LHCN-M2 (cell line): ENCODE measurements around the gene FAM118A. TPM values are rescaled to one million over a fixed set of nuclear protein-coding genes. Genes with fewer than 3 reads are reported as not detected.
"Not testable (repeated sequence)": the region's sequence is repeated elsewhere in the genome, so short reads cannot be mapped to it uniquely, and the experiment has no call there.

Experiments used
- DNase-seq: peaks from one replicate; pipeline ENCODE4 v3.0.0-alpha.2; 2012; ENCODE audit warnings: low read depth
- total RNA-seq: library from RNA; depleted of rRNA; stranded (reverse); fragments of >200 nt; gene quantifications from 2 replicates; pipeline ENCODE4 v1.2.3, GENCODE V29; 2014

FAM118A gene
- total RNA-seq, 1 experiment from 2014 or later, result 9.6 TPM

DNA sequence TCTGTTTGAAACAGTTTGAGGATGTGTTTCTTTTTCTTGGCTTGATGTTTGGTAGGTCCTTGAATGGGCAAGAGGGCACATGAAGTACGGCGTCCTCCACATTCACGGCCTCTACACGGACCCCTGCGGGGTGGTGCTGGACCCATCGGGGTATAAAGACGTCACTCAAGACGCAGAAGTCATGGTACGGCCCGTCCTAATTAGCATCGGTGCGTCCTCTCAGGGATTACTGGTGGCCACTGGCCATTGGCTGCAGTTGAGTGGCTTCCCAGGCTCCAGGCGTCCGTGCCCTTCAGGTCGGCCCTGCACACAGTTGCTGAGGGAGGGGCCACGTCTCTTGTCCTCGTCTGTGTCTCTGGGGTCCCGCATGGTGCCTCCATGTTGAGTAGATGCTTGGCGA, 20.8 kb downstream of the FAM118A start:
- DNase-seq, result no peak

DNA sequence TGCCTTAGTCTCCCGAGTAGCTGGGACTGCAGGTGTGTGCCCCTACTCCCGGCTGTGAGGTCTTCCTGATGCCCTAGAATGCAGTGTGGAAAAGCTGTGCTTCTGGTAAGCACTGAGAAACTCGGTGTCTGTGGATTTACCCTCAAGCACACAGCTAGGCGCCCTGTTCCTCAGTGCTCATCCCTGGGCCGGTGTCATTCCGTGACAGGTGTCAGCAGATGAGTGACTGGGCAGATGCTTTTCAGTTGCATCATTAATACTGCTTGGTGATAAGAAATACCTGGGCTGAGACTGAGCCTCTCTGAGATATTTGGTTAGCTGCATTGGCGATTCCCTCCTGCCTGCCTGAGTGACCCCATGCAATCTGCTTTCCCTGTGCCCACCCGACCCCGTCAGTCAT, 21.8 kb downstream of the FAM118A start:
- DNase-seq, result no peak

DNA sequence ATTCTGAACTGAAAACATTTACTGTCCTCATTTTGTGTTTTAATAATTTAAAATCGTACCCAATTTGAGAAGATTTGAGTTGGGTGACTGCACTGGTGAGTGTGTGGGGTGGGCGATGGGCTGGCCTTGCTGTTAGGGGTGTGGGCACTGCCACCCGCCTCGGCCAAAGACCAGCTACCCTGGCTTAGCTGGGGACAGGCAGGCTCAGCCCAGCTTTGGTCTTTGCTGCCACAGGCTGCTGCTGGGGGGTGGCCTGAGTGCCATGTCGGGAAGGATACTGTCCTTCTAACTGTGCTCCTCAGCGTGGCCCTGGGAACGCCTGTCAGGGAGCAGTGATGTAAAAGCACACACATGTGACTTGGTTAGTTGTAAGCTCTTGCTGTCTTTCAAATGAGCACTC, 22.3 kb downstream of the FAM118A start:
- no peak for DNase-seq

DNA sequence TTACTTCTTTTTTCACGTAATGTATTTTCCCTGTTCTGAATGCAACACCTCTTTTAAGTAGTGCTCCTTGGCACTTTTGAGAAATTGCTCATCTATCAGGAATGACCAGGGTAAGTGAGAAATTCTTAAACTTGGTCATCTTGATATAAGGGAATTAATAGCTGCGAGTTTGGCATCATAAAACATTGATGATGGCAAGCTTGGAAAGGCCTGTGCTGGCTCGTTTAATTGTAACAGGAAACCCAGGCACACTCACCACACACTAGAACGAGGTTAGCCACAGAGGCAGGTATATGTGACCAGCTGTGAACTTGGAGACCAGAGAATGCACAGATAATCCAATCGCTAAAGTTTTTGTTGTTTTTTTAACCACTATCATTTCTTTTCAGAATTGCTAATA, 24.3 kb downstream of the FAM118A start:
- no peak for DNase-seq

DNA sequence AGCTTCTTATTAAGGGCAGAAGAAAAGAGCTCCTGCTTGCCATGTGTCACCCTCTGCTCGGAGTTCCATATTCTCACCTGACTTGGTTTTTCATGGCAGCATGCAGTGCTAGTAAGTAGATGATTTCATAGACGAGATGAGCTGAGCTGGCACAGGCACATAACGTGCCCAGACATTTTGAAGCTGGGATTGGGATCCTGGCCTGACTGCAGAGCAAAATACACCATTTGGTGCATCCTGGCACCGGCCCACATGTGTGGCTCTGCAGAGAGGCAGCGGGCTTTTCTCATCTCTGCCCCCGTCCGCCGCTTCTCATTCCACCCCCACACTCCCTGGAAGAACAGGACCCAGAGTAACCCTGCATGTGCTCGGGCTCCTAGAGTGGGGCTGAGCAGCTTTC, 24.8 kb downstream of the FAM118A start:
- no peak for DNase-seq

DNA sequence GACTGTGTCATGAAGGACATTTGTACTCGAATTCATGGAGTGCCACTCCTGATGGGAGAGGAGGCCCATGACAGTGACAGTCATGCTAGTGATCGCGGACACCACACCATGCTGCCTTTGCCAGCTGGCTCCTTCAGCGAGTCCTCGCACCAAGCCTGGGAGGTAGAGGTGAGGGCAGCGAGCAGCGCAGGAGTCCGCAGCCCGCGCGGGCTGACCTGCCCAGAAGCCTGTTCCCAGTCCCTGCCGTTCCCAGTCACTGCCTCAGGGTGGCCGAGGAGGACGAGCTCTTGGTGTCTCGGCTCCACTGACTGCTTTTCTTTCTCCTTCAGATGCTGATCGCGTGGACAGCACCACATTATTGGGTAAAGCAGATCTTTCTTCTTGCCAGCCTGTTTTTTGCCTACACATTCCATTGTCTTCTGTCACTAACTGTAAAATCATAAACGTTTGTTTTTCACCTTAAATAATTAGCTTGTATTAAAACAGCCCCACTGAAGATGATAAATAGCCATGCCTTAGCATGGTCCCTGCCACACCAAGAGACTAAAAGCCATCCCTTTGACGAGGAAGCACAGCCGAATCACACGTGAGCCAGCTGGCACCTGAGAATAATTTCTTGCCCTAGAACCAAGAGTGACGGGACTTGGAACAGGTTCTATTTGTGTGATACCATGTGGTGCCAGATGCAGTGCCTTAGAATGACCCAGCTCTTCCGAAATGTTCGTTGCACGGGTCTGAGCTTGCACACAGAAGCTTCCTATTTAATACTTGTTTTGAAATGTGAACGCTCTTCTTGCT, 25.5 kb downstream of the FAM118A start:
- DNase-seq, result no peak

DNA sequence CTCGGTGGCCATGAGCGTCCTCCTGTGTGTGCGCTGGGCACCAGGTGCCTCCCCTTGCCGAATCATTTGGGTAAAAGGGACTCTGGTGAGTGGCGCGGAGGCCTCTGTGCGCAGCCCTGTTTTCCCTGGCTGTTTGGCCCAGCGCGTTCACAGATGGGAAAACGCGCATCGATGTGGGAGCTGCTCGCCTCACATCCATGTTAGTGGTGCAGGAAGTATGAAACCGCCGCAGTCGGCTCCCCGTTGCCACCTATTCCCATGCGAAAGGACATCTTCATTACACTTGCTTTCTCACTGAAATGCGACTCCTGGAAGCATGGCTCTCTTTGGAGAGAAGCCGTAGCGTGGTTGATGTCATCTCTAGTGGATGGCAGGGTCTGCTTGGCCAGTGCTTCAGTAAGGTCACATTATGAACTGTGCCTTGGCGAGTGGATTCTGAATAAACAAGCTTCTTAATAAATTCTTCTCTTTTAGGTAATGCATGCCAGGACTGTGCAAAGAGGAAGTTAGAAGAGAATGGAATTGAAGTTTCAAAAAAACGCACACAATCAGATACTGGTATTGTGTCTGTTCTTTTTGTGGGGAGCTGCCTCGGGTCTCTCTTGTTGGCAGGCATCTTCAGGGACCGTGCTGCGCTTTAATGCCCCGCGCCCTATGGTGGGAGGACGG, 26.3 kb downstream of the FAM118A start:
- no peak for DNase-seq

DNA sequence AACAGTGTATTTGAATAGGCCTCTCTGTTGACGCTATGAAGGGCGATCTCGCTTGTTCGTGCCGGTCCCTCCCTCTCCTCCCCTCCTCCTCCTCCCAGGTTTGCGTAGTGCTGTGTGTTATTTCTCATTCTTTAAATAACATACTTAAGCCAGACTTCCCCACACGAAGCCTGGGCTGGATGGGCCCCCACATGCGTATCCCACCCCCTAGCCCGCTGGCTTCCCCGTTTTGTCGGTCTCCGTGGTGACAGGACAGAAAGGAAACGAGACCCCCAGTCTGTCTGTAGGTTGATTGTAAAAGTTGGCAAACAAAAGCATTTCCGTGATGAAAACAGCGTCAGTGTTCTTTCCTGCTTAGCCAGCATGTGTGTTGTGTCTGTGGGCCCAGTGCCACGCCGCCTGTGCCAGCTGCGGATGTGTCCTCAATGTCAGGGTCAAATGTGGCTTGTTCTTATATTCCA, 27.3 kb downstream of the FAM118A start:
- no peak for DNase-seq

DNA sequence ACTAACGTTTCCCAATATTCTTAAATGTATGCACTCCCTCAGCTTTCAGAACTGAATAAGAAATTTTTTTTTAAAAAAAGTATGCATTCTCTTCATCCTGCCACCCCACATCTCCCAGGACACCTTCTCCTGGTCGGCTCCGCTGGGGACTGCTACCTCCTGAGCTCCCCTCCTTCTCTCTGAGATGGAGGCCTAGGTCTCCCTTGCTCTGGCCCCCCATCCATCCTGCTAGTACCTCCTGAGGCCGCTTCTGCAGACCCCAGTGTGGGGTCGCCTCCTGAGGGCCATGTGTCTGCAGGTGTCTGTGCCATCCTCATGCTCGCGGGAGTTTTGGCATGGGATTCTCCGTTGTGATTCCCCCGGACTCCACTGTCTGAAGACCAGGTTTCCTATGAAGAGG, 27.8 kb downstream of the FAM118A start:
- DNase-seq, result no peak

DNA sequence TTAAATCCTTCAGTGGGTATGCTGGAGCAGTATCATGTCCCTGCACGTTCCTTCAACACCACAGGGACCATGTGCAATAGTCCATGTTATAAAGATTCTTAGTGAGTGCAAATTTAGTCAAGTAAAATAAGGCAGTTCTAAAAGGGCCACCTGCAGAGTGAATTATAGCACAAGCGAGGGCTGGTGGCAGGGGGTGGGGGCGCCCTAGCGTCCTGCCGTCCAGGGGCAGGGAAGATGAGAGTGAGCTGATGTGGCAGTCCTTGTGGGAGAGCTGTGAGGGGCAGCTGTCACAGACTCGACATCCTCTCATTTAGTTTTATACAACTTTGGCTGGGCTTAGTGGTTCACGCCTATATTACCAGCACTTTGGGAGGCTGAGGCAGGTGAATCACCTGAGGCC, 29.1 kb downstream of the FAM118A start:
- no peak for DNase-seq

DNA sequence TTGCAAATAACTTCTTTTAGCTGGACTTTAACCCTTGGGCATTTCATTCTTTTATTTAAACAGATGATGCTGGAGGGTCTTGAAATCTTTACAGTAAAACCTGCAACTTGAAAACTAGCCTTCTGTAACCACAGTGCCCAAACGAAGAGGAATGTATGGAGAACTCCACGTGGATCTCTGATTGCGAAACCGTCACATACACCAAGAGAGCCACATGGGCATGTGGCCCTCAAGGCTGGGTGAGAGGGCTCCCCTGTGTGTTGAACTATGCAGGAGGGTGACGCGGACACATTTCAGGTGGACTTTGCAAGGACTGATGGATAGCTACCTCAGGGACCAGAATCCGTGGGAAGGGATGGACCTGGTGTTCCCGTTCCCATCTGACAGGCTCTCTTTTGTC, 30.6 kb downstream of the FAM118A start:
- DNase-seq, result no peak

DNA sequence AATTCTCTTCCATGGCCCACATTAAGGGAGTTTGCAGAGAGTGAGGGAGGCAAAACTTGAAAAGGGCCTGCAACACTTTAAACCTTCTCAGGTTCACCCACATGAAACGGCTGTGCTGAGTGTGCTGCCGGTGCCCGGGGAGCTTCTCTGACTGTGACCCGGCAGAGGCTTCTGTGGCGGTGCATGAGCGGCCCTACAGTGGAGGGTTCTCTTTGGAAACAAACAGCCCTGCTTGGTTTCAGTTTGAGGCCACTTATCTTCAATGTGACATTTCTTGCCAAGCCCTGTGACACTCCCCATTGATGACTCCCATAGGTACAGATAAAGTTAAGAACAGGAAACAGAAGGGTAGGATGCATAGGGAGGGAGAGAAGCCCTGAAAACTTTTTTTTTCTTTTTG, 31.8 kb downstream of the FAM118A start:
- DNase-seq, result no peak

DNA sequence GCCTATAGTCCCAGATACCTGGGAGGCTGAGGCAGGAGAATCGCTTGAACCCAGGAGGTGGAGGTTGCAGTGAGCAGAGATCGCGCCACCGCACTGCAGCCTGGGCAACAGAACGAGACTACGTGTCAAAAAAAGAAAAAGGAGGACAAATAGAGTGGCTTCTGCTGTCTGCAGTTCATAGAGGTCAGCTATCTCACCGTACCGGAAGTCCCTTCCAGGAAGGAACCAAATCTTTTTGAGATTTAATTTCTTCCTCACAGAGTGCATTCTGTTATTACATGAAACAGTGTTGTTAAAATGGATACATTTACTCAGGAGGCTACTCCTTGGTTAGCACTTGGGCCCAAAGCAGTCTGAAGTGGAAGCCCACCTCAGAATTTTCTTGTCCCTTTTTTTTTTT, 33.4 kb downstream of the FAM118A start:
- no peak for DNase-seq

DNA sequence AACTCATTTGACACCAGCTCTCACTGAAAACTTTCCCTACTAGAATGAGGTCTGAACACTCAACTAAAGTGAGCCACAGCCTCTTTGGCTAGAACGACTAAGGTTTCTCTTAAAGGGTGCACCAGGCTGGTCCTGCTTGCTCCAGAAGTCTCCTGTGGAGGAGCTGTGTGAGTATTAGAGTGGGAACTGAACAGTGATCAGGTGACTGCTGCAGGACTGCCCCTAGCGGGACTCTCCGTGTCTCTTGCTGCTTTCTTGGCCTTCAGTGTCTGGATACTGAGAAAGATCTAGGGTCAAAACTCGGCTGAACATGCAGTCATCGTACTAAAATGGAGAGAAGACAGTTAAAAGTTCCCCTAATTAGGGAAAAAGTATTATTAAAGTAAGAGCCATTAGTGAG, 34.6 kb downstream of the FAM118A start:
- no peak for DNase-seq

DNA sequence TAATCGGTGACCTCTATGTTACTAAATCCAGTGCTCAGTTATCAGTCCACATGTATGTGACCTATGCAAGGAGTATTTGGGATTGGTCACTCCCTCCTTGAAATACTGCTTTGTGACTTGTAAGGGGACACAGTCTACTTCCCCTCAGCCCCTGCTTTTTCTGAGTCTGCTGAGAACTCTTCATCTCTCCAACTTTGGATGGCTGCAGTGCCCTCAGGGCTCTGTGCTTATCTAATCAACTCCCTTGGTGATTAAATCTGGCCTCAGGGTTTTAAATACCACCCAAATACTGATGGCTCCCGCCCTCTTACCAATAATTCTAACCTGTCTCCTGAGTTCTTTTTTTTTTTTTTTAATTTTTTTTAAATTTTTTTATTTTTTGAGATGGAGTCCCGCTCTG, 40.2 kb downstream of the FAM118A start:
- no peak for DNase-seq

DNA sequence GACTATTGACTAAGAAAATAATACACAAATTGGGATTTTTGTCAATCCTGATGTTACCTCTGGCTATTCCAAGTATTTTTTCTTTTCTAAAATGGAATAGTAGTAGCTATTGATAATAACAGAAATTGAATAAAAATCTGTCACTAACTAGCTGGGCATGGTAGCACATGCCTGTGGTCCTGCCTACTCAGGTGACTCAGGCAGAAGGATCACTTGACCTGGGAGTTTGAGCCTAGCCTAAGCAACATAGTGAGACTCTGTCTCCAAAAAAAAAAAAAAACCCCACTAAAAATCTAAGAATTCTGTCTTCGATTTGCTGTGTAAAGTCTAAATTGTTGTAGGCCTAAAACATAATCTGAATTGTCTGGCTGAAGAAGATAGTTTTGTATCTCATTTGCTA, 42.2 kb downstream of the FAM118A start:
- DNase-seq, result no peak

DNA sequence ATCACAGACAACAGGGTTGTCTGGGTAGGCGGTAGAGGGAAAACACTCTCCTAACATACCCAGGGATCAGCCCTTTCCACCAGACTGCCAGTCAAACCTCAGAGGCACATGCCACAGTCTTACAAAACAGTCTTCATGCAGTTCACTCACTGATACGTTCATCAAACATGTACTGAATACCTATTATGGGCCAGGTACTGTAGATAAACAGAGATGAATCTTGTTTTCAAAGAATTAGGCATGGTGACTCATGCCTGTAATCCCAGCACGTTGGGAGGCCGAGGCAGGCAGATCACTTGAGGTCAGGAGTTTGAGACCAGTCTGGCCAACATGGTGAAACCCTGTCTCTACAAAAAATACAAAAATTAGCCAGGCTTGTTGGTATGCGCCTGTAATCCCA, 43.0 kb downstream of the FAM118A start:
- DNase-seq, result not testable (repeated sequence)

DNA sequence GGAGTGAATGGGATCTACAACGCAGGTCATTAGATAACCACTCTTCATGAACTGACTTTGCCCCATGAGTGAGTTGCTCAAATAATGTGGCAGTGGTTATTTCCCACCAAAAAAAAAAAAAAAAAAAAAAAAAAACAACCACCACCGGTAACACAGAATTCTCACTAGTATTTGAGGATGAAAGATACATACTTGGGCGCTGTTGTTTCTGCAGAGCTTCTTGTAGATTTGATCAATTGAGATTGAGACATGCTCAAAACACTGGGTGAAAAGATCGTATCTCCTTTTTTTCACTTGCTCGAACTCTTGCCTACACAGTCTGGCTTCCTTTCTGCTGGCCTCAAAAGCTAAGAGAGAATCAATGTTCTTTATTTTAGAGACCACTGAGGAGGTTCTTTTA, 44.1 kb downstream of the FAM118A start:
- no peak for DNase-seq

DNA sequence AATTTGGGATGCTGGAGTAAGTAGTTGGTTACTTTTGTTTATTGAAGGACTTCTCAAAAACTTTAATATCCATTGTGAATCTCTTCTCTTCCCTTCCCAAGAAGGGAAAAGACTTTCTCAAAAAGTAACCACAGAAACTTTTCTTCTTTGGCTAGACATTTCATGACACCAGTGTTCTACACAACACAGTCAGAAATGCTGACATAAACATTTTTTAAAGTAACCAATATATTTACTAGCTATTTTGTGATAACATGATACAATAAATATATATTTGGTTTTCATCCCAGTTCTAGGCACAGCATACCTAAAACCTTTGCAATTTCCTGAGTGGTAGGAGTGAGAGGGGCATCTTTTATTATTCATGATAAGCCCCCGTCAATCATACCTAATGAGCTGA, 47.8 kb downstream of the FAM118A start:
- no peak for DNase-seq

DNA sequence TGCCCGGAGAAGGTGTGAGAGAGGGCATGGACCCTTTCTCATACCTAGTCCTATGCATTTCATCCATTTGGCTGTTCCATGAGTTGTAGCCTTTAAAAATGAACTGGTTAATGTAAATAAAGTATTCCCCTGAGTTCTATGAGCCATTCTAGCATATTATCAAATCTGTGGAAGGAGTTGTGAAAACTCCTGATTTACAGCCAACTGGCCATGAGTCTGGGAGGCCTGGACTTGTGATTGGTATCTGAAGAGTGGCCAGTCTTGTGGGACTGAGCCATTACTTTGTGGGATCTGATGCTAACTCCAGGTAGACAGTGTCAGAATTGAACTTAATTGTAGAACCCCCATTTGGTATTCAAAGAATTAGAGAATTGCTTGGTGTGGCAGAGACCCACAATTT, 48.4 kb downstream of the FAM118A start:
- DNase-seq, result no peak

DNA sequence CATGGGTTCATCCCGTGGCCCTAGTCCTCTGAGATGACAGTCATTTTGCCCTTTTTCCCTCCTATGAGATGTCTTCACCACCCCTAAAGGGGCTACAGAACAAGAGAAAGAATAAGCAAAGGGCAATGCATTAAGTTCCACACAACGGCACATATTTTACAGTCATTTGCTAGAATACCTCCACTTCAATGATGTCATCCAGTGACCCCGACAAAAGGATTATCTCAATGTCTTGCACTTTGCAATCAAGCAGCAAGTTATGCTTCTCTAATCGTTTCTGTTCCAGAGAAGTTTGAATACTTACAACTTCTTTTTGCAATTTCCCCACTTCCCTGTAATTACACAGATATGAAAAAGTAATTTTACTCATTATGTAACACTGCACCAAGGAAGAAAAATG, 49.9 kb downstream of the FAM118A start:
- no peak for DNase-seq

DNA sequence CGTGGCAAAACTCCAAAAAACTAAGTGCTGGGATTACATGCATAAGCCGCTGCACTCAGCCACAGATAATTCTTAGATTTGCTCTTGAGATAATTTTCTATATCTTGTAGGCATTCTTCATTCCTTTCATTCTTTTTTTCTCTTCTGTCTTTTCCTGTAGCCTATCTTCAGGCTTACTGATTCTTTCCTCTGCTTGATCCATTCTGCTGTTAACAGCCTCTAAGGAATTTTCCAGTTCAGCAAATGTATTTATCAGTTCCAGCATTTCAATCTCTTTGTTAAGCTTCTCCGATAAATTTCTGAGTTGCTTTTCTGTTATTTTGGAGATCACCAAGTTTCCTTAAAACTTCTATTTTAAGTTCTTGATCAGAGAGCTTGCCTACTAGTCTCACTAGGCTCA, 57.0 kb downstream of the FAM118A start:
- DNase-seq, result no peak

DNA sequence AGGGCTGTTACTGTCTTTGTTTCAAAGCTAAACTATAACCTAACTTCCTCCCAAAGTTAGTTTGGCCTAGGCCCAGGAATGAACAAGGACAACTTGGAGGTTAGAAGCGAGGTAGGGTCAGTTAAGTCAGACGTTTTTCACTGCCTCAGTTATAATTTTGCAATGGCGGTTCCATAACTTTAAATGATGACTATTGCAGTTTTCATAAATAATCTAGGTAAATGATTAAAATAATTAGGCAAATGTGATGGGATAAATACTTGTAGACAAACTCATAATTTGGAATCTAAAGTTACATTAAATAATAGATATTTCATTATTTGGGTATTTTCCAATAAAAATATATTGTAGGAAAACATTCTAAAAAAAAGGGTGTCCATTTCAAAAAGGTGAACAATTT, 63.9 kb downstream of the FAM118A start:
- DNase-seq, result not testable (repeated sequence)
